Neural cell (in vitro differentiated cells): Measurements from ENCODE around the gene NRF1.

Experiments used
- CTCF ChIP-seq: fragments of 450-650 bp; IDR thresholded peaks from 2 replicates; pipeline ENCODE4 v1.5.1; 2014; ENCODE audit warnings: antibody characterized with exemption, mild to moderate bottlenecking, moderate library complexity; ENCODE audit not compliant: poor library complexity, severe bottlenecking
- EP300 ChIP-seq: fragments of 450-650 bp; conservative IDR thresholded peaks from 2 replicates; pipeline ENCODE4 v1.6.1; 2014; ENCODE audit warnings: antibody characterized with exemption, mild to moderate bottlenecking, moderate library complexity; ENCODE audit not compliant: poor library complexity, severe bottlenecking
- EZH2 ChIP-seq: fragments of 200-600, 300-800 bp; shearing (Covaris generic), sonication (generic); IDR thresholded peaks from 2 replicates; pipeline ENCODE4 v1.6.1; 2014; ENCODE audit warnings: antibody characterized with exemption, low read length, borderline replicate concordance, mild to moderate bottlenecking; ENCODE audit not compliant: insufficient read depth, poor library complexity, severe bottlenecking
- MXI1 ChIP-seq: fragments of 450-650 bp; conservative IDR thresholded peaks from 2 replicates; pipeline ENCODE4 v1.6.1; 2014; ENCODE audit warnings: antibody characterized with exemption, mild to moderate bottlenecking; ENCODE audit not compliant: poor library complexity, severe bottlenecking
- POLR2AphosphoS5 ChIP-seq: IDR thresholded peaks from 2 replicates; pipeline ENCODE4 v1.6.1; 2012
- SMC3 ChIP-seq: fragments of 450-650 bp; conservative IDR thresholded peaks from 2 replicates; pipeline ENCODE4 v1.6.1; 2014; ENCODE audit warnings: antibody characterized with exemption, mild to moderate bottlenecking, moderate library complexity; ENCODE audit not compliant: poor library complexity
- TAF1 ChIP-seq: IDR thresholded peaks from 2 replicates; pipeline ENCODE4 v1.6.1; 2012; ENCODE audit warnings: low read depth

GRCh38 chr7:129665013-129665401 lies 53.5 kb downstream of the NRF1 start:
- TF ChIP-seq CTCF (no peak), EZH2 (no peak), POLR2AphosphoS5 (no peak), MXI1 (no peak), EP300 (no peak), SMC3 (no peak), TAF1 (no peak)
